ENCODE data around the gene GARIN5B.
A peak's percentile ranks its signal among the peaks of the same experiment; 100 is the strongest.

The GARIN5B gene

GRCh38 chr19:55387736-55388497, 24.9 kb upstream of the GARIN5B start:
- no peak for DNase-seq

GRCh38 chr19:55386493-55386971, 23.5 kb upstream of the GARIN5B start:
- DNase-seq = no peak

- peak; percentile 64 for DNase-seq
These were observed 22.8 kb upstream of the GARIN5B start, which contains the start of gene RPL28 for GRCh38 chr19:55385724-55386492. Gene RPL28, plus strand, starts transcription at chr19:55385932. Its CDS starts 426 bp downstream, at chr19:55386358.

GRCh38 chr19:55384920-55385723, 22.1 kb upstream of the GARIN5B start:
- peak; percentile 70 for DNase-seq

GRCh38 chr19:55384131-55384919, 21.3 kb upstream of the GARIN5B start, which contains the start of gene TMEM238:
Gene TMEM238, minus strand, starts transcription at chr19:55384292. Its CDS starts 33 bp downstream, at chr19:55384259.
- no peak for DNase-seq

- DNase-seq = no peak
These were observed 20.4 kb upstream of the GARIN5B start for GRCh38 chr19:55383279-55384130.

GRCh38 chr19:55382522-55383054, 19.5 kb upstream of the GARIN5B start:
- no peak for DNase-seq

- no peak for DNase-seq
These were observed 19.0 kb upstream of the GARIN5B start for GRCh38 chr19:55382013-55382412.

- no peak for DNase-seq
These were observed 16.1 kb upstream of the GARIN5B start for GRCh38 chr19:55379174-55379573.

GRCh38 chr19:55377356-55378131, 14.5 kb upstream of the GARIN5B start:
- no peak for DNase-seq

- DNase-seq = no peak
These were observed 13.3 kb upstream of the GARIN5B start, which contains the start of gene TMEM190 for GRCh38 chr19:55376241-55376933. Gene TMEM190, plus strand, starts transcription at chr19:55376826. Its CDS starts 28 bp downstream, at chr19:55376854.

GRCh38 chr19:55373993-55374757, 11.1 kb upstream of the GARIN5B start:
- DNase-seq = no peak

GRCh38 chr19:55373306-55373992, 10.4 kb upstream of the GARIN5B start:
- no peak for DNase-seq

GRCh38 chr19:55372316-55373081, 9.4 kb upstream of the GARIN5B start:
- no peak for DNase-seq

- DNase-seq = no peak
These were observed 7.4 kb upstream of the GARIN5B start, which contains the start of gene IL11 for GRCh38 chr19:55370305-55370988. Gene IL11, minus strand, starts transcription at chr19:55370463. Its CDS starts 153 bp downstream, at chr19:55370310.

- DNase-seq = no peak
These were observed 6.7 kb upstream of the GARIN5B start for GRCh38 chr19:55369653-55370304.
